OCI-LY3 (cell line): Measurements from ENCODE around the gene TK2.

ENCODE experiments used
- EZH2phosphoT487 ChIP-seq: fragments of 200-600 bp; shearing (Covaris generic); IDR thresholded peaks from 2 replicates; pipeline ENCODE4 v1.6.1; 2018; ENCODE audit warnings: antibody characterized with exemption, mixed run types, low read depth
- TF ChIP-seq, protein P1 (sequence below): fragments of 200-600, 300-600 bp; sonication (generic); IDR thresholded peaks from 2 replicates; pipeline ENCODE4 v1.5.1; 2014; ENCODE audit warnings: antibody characterized with exemption, low read length, low read depth

DNA sequence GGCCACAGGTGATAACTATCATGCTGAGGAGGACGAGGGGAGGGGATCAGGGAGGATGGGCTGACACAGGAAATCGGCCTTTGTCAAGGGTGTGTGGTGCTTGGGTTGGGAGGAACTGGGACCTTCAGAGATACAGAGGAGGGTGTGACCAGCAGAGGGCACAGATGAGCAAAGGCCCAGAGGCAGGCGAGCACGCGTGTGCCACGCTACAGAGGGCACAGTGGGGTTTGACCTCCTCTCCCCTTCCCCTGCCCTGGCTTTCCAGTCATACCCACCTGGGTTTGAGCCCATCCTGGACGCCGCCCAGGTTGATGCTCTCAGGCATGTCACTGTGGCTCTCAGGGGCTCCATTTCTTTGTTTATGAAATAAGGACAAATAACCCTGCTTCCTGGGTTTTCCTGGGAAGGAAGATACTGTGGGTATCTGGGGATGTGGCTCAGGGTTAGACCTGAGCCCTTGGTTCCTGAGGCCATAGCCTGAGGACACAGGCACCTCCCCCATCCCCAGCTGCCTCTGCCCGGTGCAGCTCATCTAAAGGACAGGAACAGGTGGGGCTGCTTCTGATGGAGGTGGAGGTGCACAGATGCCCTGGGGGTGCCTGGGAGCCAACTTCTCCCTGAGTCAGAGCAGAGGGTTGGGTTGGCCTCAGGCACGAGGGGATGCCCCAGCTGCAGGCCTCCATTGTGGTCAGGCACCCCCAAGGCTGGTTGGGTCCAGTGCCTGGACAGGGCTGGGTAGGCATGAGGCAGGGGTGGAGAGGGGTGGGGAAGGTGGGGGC, 71.0 kb downstream of the TK2 start:
- no peak for TF ChIP-seq EZH2phosphoT487
- TF ChIP-seq, protein P1, sequence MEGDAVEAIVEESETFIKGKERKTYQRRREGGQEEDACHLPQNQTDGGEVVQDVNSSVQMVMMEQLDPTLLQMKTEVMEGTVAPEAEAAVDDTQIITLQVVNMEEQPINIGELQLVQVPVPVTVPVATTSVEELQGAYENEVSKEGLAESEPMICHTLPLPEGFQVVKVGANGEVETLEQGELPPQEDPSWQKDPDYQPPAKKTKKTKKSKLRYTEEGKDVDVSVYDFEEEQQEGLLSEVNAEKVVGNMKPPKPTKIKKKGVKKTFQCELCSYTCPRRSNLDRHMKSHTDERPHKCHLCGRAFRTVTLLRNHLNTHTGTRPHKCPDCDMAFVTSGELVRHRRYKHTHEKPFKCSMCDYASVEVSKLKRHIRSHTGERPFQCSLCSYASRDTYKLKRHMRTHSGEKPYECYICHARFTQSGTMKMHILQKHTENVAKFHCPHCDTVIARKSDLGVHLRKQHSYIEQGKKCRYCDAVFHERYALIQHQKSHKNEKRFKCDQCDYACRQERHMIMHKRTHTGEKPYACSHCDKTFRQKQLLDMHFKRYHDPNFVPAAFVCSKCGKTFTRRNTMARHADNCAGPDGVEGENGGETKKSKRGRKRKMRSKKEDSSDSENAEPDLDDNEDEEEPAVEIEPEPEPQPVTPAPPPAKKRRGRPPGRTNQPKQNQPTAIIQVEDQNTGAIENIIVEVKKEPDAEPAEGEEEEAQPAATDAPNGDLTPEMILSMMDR, result peak; percentile 82
